GM12878 (cell line): Measurements from ENCODE around the gene CAMK2D.

ENCODE experiments used
- GATAD2B ChIP-seq: fragments of 450-650 bp; conservative IDR thresholded peaks from 2 replicates; pipeline ENCODE4 v1.6.1; 2017; ENCODE audit warnings: low read depth, mild to moderate bottlenecking, moderate library complexity
- REST ChIP-seq: IDR thresholded peaks from 2 replicates; pipeline ENCODE4 v1.6.1; 2012; ENCODE audit warnings: mild to moderate bottlenecking, low read depth, low read length
- TF ChIP-seq, protein P1 (sequence below): IDR thresholded peaks from 2 replicates; pipeline ENCODE4 v1.6.1; 2012; ENCODE audit warnings: low read depth, low read length, improper control_type of control experiment

- TF ChIP-seq, protein P1, sequence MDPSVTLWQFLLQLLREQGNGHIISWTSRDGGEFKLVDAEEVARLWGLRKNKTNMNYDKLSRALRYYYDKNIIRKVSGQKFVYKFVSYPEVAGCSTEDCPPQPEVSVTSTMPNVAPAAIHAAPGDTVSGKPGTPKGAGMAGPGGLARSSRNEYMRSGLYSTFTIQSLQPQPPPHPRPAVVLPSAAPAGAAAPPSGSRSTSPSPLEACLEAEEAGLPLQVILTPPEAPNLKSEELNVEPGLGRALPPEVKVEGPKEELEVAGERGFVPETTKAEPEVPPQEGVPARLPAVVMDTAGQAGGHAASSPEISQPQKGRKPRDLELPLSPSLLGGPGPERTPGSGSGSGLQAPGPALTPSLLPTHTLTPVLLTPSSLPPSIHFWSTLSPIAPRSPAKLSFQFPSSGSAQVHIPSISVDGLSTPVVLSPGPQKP = no peak
- peak; percentile 44; the same call in 1 of the 2 replicates for TF ChIP-seq REST
- peak; percentile 64 for TF ChIP-seq GATAD2B
Measured at GRCh38 chr4:113547487-113548042, 214.0 kb downstream of the CAMK2D start.
